Measurements from ENCODE around the gene LRRC4C. TPM values are rescaled to one million over a fixed set of nuclear protein-coding genes. Genes with fewer than 3 reads are reported as not detected.

Gene LRRC4C
- 0.02 TPM in 1 of 2 replicates, not detected in the other for polyA plus RNA-seq (2011; rRNA removed)
- 0.26 TPM in 1 of 2 replicates, not detected in the other for polyA minus RNA-seq (2011; rRNA and poly(A)+ RNA removed)

GRCh38 chr11:41459465-41460401 is at the start of gene LRRC4C:
Gene LRRC4C, minus strand, starts transcription at chr11:41459652.
- ChIA-PET POLR2A (no interaction called here), CTCF (interaction anchor here (1.7 to 2.0 kb wide), 2 partner anchors 1819 to 1823 kb away, joined by 8 read pairs; no protein-coding TSS in a partner anchor)
- peaks cover 5% of the 10 kb centered on the region; the same call in 1 of the 2 replicates for H3K9me3 ChIP-seq (ENCODE audit: control insufficient read depth, insufficient read depth, low read length)
- H3K27ac ChIP-seq (ENCODE audit: low read depth, low read length) = no peak within 1 kb of the TSS
- H3K4me3 ChIP-seq (ENCODE audit: low read depth, low read length) = no peak within 1 kb of the TSS
- no peak for TF ChIP-seq CTCF (IDR thresholded peaks at IDR 0.05; ENCODE audit: low read depth, low read length)
- DNase-seq (ENCODE audit: low read depth, low spot score) = no peak
- H3K27me3 ChIP-seq (ENCODE audit: control insufficient read depth, insufficient read depth, low read length) = no peaks in the 10 kb centered on the region

GRCh38 chr11:41508121-41508520 is 48.7 kb upstream of the LRRC4C start:
- TF ChIP-seq CTCF (IDR thresholded peaks at IDR 0.05; ENCODE audit: low read depth, low read length) = no peak
- Histone ChIP-seq H3K4me3 (ENCODE audit: low read depth, low read length) (no peak overlapping the region), H3K27ac (ENCODE audit: low read depth, low read length) (no peak overlapping the region), H3K9me3 (ENCODE audit: control insufficient read depth, insufficient read depth, low read length) (peaks cover 3% of the 10 kb centered on the region), H3K27me3 (ENCODE audit: control insufficient read depth, insufficient read depth, low read length) (no peaks in the 10 kb centered on the region)
- POLR2A ChIA-PET = no interaction called here
- no peak for DNase-seq (ENCODE audit: low read depth, low spot score)
- CTCF ChIA-PET = no interaction called here

- Histone ChIP-seq H3K9me3 (ENCODE audit: control insufficient read depth, insufficient read depth, low read length) (peaks cover 13% of the 10 kb centered on the region; the same call in 1 of the 2 replicates), H3K27me3 (ENCODE audit: control insufficient read depth, insufficient read depth, low read length) (no peaks in the 10 kb centered on the region), H3K4me3 (ENCODE audit: low read depth, low read length) (no peak overlapping the region), H3K27ac (ENCODE audit: low read depth, low read length) (no peak overlapping the region)
- CTCF ChIA-PET = no interaction called here
- POLR2A ChIA-PET = no interaction called here
- DNase-seq (ENCODE audit: low read depth, low spot score) = no peak
- TF ChIP-seq CTCF (IDR thresholded peaks at IDR 0.05; ENCODE audit: low read depth, low read length) = no peak
Observed at GRCh38 chr11:41499429-41499828, 40.0 kb upstream of the LRRC4C start.

GRCh38 chr11:41498726-41499125 is 39.3 kb upstream of the LRRC4C start:
- no peak for TF ChIP-seq CTCF (IDR thresholded peaks at IDR 0.05; ENCODE audit: low read depth, low read length)
- H3K4me3 ChIP-seq (ENCODE audit: low read depth, low read length) = no peak overlapping the region
- H3K9me3 ChIP-seq (ENCODE audit: control insufficient read depth, insufficient read depth, low read length) = peaks cover 13% of the 10 kb centered on the region; the same call in 1 of the 2 replicates
- no peak for DNase-seq (ENCODE audit: low read depth, low spot score)
- H3K27me3 ChIP-seq (ENCODE audit: control insufficient read depth, insufficient read depth, low read length) = no peaks in the 10 kb centered on the region
- ChIA-PET CTCF (no interaction called here), POLR2A (no interaction called here)
- H3K27ac ChIP-seq (ENCODE audit: low read depth, low read length) = no peak overlapping the region

GRCh38 chr11:41497974-41498373 is 38.5 kb upstream of the LRRC4C start:
- no peak overlapping the region for H3K4me3 ChIP-seq (ENCODE audit: low read depth, low read length)
- H3K27ac ChIP-seq (ENCODE audit: low read depth, low read length) = no peak overlapping the region
- TF ChIP-seq CTCF (IDR thresholded peaks at IDR 0.05; ENCODE audit: low read depth, low read length) = no peak
- H3K27me3 ChIP-seq (ENCODE audit: control insufficient read depth, insufficient read depth, low read length) = no peaks in the 10 kb centered on the region
- ChIA-PET POLR2A (no interaction called here), CTCF (no interaction called here)
- peaks cover 13% of the 10 kb centered on the region; the same call in 1 of the 2 replicates for H3K9me3 ChIP-seq (ENCODE audit: control insufficient read depth, insufficient read depth, low read length)
- DNase-seq (ENCODE audit: low read depth, low spot score) = no peak

Data from AG04450 (cell line).